ENCODE results near the gene WDR33. TPM values are rescaled to one million over a fixed set of nuclear protein-coding genes. Genes with fewer than 3 reads are reported as not detected.
"Not testable (repeated sequence)": the region's sequence is repeated elsewhere in the genome, so short reads cannot be mapped to it uniquely, and the experiment has no call there.

WDR33 gene
- total and polyA plus RNA-seq, 2 donors (not counting 3 experiments of a cell fraction or from before 2014, with no cell fraction given) = 16.4 to 52.5 TPM

GRCh38 chr2:127826708-127827107 is 15.7 kb upstream of the WDR33 start:
- H2AFZ ChIP-seq (ENCODE audit: low read depth, low read length); BruUV-seq (replicated peaks); H3K27ac ChIP-seq (ENCODE audit: insufficient read depth, low read depth, low read length); FAIRE-seq; H3K79me2 ChIP-seq (ENCODE audit: control insufficient read depth, insufficient read depth, low read length); H3K4me2 ChIP-seq (ENCODE audit: insufficient read depth, low read length); H3K9ac ChIP-seq (replicated peaks; ENCODE audit: extremely low read depth, insufficient read depth, low read length); POLR2A ChIA-PET; DNase-seq (ENCODE audit: low read depth, low spot score); H3K4me1 ChIP-seq (ENCODE audit: control insufficient read depth, extremely low read depth, insufficient read depth, low read length); dilution Hi-C loops (cut with MboI; ENCODE audit: extremely low pct_ligation_motif_present, low sequenced_read_pairs); H3K36me3 ChIP-seq (ENCODE audit: control insufficient read depth in 2 of 2, extremely low read depth in 1 of 2, insufficient read depth in 2 of 2, low read length in 2 of 2); CTCF ChIA-PET; H3K9me1 ChIP-seq (replicated peaks; ENCODE audit: control insufficient read depth, extremely low read depth, insufficient read depth, low read length); H3K9me3 ChIP-seq (replicated peaks; ENCODE audit: control insufficient read depth, insufficient read depth, low read length); intact Hi-C loops (cut with micrococcal nuclease); H3K27me3 ChIP-seq (ENCODE audit: control insufficient read depth in 2 of 2, insufficient read depth in 2 of 2, low read length in 2 of 2); H4K20me1 ChIP-seq (replicated peaks; ENCODE audit: control insufficient read depth, extremely low read depth, insufficient read depth, low read length); H3K4me3 ChIP-seq (replicated peaks in 1 of 3; ENCODE audit: insufficient read depth in 1 of 3, low read depth in 1 of 3, low read length in 3 of 3): not testable (repeated sequence)

GRCh38 chr2:127826047-127826446 is 15.1 kb upstream of the WDR33 start:
- H3K36me3 ChIP-seq (ENCODE audit: control insufficient read depth in 2 of 2, extremely low read depth in 1 of 2, insufficient read depth in 2 of 2, low read length in 2 of 2) = no peaks in the 10 kb centered on the region
- H4K20me1 ChIP-seq (replicated peaks; ENCODE audit: control insufficient read depth, extremely low read depth, insufficient read depth, low read length) = no peaks in the 10 kb centered on the region
- intact Hi-C loops (cut with micrococcal nuclease) = no loop called here
- BruUV-seq (replicated peaks) = no TSS peak
- H3K27me3 ChIP-seq (ENCODE audit: control insufficient read depth in 2 of 2, insufficient read depth in 2 of 2, low read length in 2 of 2) = peaks cover under 1 to 2% of the 10 kb centered on the region in 2 experiments
- TF ChIP-seq GATA2 (IDR thresholded peaks at IDR 0.05; ENCODE audit: insufficient read depth, insufficient read length, low read depth, low read length) (no peak), JUN (IDR thresholded peaks at IDR 0.05; ENCODE audit: borderline replicate concordance, insufficient read depth, insufficient read length, low read depth) (no peak), FOS (IDR thresholded peaks at IDR 0.05; ENCODE audit: borderline replicate concordance, insufficient read depth, low read length) (no peak), EZH2 (IDR thresholded peaks at IDR 0.05; ENCODE audit: borderline replicate concordance, low read depth, low read length, severe bottlenecking) (no peak), MYC (IDR thresholded peaks at IDR 0.05; ENCODE audit: low read depth, low read length) (no peak), CTCF (IDR thresholded peaks at IDR 0.05; ENCODE audit: extremely low read depth in 1 of 2, insufficient read depth in 1 of 2, low read depth in 1 of 2, low read length in 2 of 2) (no peak), POLR2AphosphoS5 (IDR thresholded peaks at IDR 0.05; ENCODE audit: insufficient read depth, low read depth, low read length) (no peak), MAX (IDR thresholded peaks at IDR 0.05; ENCODE audit: insufficient read depth, insufficient read length) (no peak), POLR2A (IDR thresholded peaks at IDR 0.05; ENCODE audit: low read depth, low read length) (no peak)
- no peak overlapping the region for H3K9ac ChIP-seq (replicated peaks; ENCODE audit: extremely low read depth, insufficient read depth, low read length)
- ChIA-PET CTCF (no interaction called here), POLR2A (no interaction called here)
- dilution Hi-C loops (cut with MboI; ENCODE audit: extremely low pct_ligation_motif_present, low sequenced_read_pairs) = no loop called here
- H3K4me2 ChIP-seq (ENCODE audit: insufficient read depth, low read length) = no peak overlapping the region
- no peak overlapping the region for H2AFZ ChIP-seq (ENCODE audit: low read depth, low read length)
- H3K79me2 ChIP-seq (ENCODE audit: control insufficient read depth, insufficient read depth, low read length) = no peaks in the 10 kb centered on the region
- no peaks in the 10 kb centered on the region for H3K9me3 ChIP-seq (replicated peaks; ENCODE audit: control insufficient read depth, insufficient read depth, low read length)
- H3K4me1 ChIP-seq (ENCODE audit: control insufficient read depth, extremely low read depth, insufficient read depth, low read length) = no peaks in the 10 kb centered on the region
- no peak overlapping the region for H3K4me3 ChIP-seq (replicated peaks in 1 of 3; ENCODE audit: insufficient read depth in 1 of 3, low read depth in 1 of 3, low read length in 3 of 3)
- H3K9me1 ChIP-seq (replicated peaks; ENCODE audit: control insufficient read depth, extremely low read depth, insufficient read depth, low read length) = no peaks in the 10 kb centered on the region
- DNase-seq (ENCODE audit: low read depth, low spot score) (no peak), FAIRE-seq (no peak)
- H3K27ac ChIP-seq (ENCODE audit: insufficient read depth, low read depth, low read length) = no peak overlapping the region

Data from endothelial cell of umbilical vein (primary cell).